Mucosa of stomach (tissue), 1 donor: ENCODE data around the gene SPNS1.

Experiments used
- H3K27me3 ChIP-seq: one replicate; pipeline ENCODE4 v1.7.0; 2013; ENCODE audit warnings: mild to moderate bottlenecking, low read length; ENCODE audit not compliant: control insufficient read depth, insufficient read depth
- H3K36me3 ChIP-seq: one replicate; pipeline ENCODE4 v1.7.0; 2013; ENCODE audit warnings: low read length; ENCODE audit not compliant: control insufficient read depth, insufficient read depth
- H3K4me1 ChIP-seq: one replicate; pipeline ENCODE4 v1.7.0; 2013; ENCODE audit warnings: mild to moderate bottlenecking, low read length; ENCODE audit not compliant: control insufficient read depth, insufficient read depth
- H3K4me3 ChIP-seq: one replicate; pipeline ENCODE4 v1.7.0; 2013; ENCODE audit warnings: low read length
- H3K9ac ChIP-seq: one replicate; pipeline ENCODE4 v1.7.0; 2013; ENCODE audit warnings: mild to moderate bottlenecking, low read length, moderate library complexity
- H3K9me3 ChIP-seq: one replicate; pipeline ENCODE4 v1.7.0; 2013; ENCODE audit warnings: mild to moderate bottlenecking, low read length, moderate library complexity; ENCODE audit not compliant: control insufficient read depth
- donor health status: Pancreatic carcinoma.

The SPNS1 gene

GRCh38 chr16:29024278-29024677 is 49.7 kb downstream of the SPNS1 start:
- H3K27me3 ChIP-seq, result no peaks in the 10 kb centered on the region
- H3K4me1 ChIP-seq, result no peaks in the 10 kb centered on the region

GRCh38 chr16:29025218-29025617 is 50.6 kb downstream of the SPNS1 start:
- H3K4me1 ChIP-seq, result no peaks in the 10 kb centered on the region
- H3K27me3 ChIP-seq, result no peaks in the 10 kb centered on the region
- H3K9me3 ChIP-seq, result no peaks in the 10 kb centered on the region
- no peaks in the 10 kb centered on the region for H3K36me3 ChIP-seq
- no peak overlapping the region for H3K4me3 ChIP-seq
- H3K9ac ChIP-seq, result no peak overlapping the region

More at GRCh38 chr16:29024278-29024677, 49.7 kb downstream of the SPNS1 start:
- no peaks in the 10 kb centered on the region for H3K36me3 ChIP-seq
- no peak overlapping the region for H3K4me3 ChIP-seq
- H3K9me3 ChIP-seq, result no peaks in the 10 kb centered on the region
- H3K9ac ChIP-seq, result no peak overlapping the region

GRCh38 chr16:29025735-29026134 is 51.2 kb downstream of the SPNS1 start:
- peaks cover 3% of the 10 kb centered on the region for H3K27me3 ChIP-seq
- H3K36me3 ChIP-seq, result no peaks in the 10 kb centered on the region
- H3K9ac ChIP-seq, result no peak overlapping the region
- H3K4me1 ChIP-seq, result no peaks in the 10 kb centered on the region
- H3K9me3 ChIP-seq, result no peaks in the 10 kb centered on the region
- no peak overlapping the region for H3K4me3 ChIP-seq

GRCh38 chr16:29028457-29029167 is 54.0 kb downstream of the SPNS1 start:
- no peaks in the 10 kb centered on the region for H3K4me1 ChIP-seq
- no peak overlapping the region for H3K4me3 ChIP-seq
- H3K9me3 ChIP-seq, result no peaks in the 10 kb centered on the region
- H3K9ac ChIP-seq, result no peak overlapping the region
- peaks cover 3% of the 10 kb centered on the region for H3K27me3 ChIP-seq
- H3K36me3 ChIP-seq, result no peaks in the 10 kb centered on the region

GRCh38 chr16:29029168-29029994 is 54.8 kb downstream of the SPNS1 start:
- Histone ChIP-seq H3K4me1 (no peaks in the 10 kb centered on the region), H3K4me3 (no peak overlapping the region), H3K36me3 (no peaks in the 10 kb centered on the region), H3K9ac (no peak overlapping the region), H3K9me3 (no peaks in the 10 kb centered on the region), H3K27me3 (peaks cover 3% of the 10 kb centered on the region)

- no peak overlapping the region for H3K4me3 ChIP-seq
- peaks cover 3% of the 10 kb centered on the region for H3K27me3 ChIP-seq
- no peaks in the 10 kb centered on the region for H3K4me1 ChIP-seq
- no peaks in the 10 kb centered on the region for H3K36me3 ChIP-seq
- no peak overlapping the region for H3K9ac ChIP-seq
- H3K9me3 ChIP-seq, result no peaks in the 10 kb centered on the region
These were observed 55.7 kb downstream of the SPNS1 start for GRCh38 chr16:29030086-29030840.
